Esophagus muscularis mucosa (tissue), 4 donors: ENCODE data around the gene ABO. TPM values are rescaled to one million over a fixed set of nuclear protein-coding genes. Genes with fewer than 3 reads are reported as not detected.
A peak's percentile ranks its signal among the peaks of the same experiment; 100 is the strongest.
"Not testable (repeated sequence)": the region's sequence is repeated elsewhere in the genome, so short reads cannot be mapped to it uniquely, and the experiment has no call there.

Experiments used
- DNase-seq: peaks from one replicate; pipeline ENCODE4 v3.0.0-alpha.2; 2017; ENCODE audit errors: extremely low spot score
- H3K27ac ChIP-seq, 4 donors: fragments of 200-600 bp; sonication (generic); replicated peaks in 1 of 4; 1 replicate in 3 of 4; 2 replicates in 1 of 4; pipeline ENCODE4 v1.5.1; 2016 to 2019; ENCODE audit warnings: mild to moderate bottlenecking in 1 of 4
- H3K27me3 ChIP-seq, 4 donors: fragments of 200-600 bp; sonication (generic); one replicate each; pipeline versions ENCODE4 v1.5.1 to v1.6.0; 2016 to 2019
- H3K36me3 ChIP-seq, 4 donors: fragments of 200-600 bp; sonication (generic); one replicate each; pipeline ENCODE4 v1.5.1; 2016 to 2019
- H3K4me1 ChIP-seq, 4 donors: fragments of 200-600 bp; sonication (generic); one replicate each; pipeline ENCODE4 v1.5.1; 2016 to 2019
- H3K4me3 ChIP-seq, 4 donors: fragments of 200-600 bp; sonication (generic); 1 replicate in 2 of 4; 2 replicates in 2 of 4; pipeline ENCODE4 v1.5.1; 2016 to 2019; ENCODE audit warnings: mild to moderate bottlenecking in 4 of 4, moderate library complexity in 1 of 4
- H3K9me3 ChIP-seq, 4 donors: fragments of 200-600 bp; sonication (generic); 1 replicate in 3 of 4; 2 replicates in 1 of 4; pipeline ENCODE4 v1.5.1; 2016 to 2019
- CTCF ChIP-seq, 3 experiments: fragments of 200-600 bp in 2 of 3; fragments of 450-650 bp in 1 of 3; sonication (generic) in 2 of 3; IDR thresholded peaks; one replicate each; pipeline ENCODE4 v1.5.1; 2017 to 2019; ENCODE audit warnings: antibody characterized with exemption in 3 of 3, mild to moderate bottlenecking in 2 of 3, moderate library complexity in 1 of 3
- EP300 ChIP-seq: sonication (generic); formaldehyde crosslinking; IDR thresholded peaks from one replicate; pipeline ENCODE4 v1.6.1; 2017; ENCODE audit warnings: antibody characterized with exemption
- POLR2A ChIP-seq: fragments of 450-650 bp; IDR thresholded peaks from one replicate; pipeline ENCODE4 v1.6.1; 2017; ENCODE audit warnings: antibody characterized with exemption, moderate library complexity, mild to moderate bottlenecking, low read depth
- POLR2AphosphoS5 ChIP-seq, 2 donors: sonication (generic); formaldehyde crosslinking; IDR thresholded peaks; one replicate each; pipeline ENCODE4 v1.6.1; 2017; ENCODE audit warnings: antibody characterized with exemption in 2 of 2
- WGBS: methylation state at CpG from one replicate; pipeline ENCODE4 v1.1.5; 2018; 5-methylcytosine and 5-hydroxymethylcytosine counted together
- intact Hi-C: fragments of 100-400 bp; cut with DNase I; formaldehyde crosslinking; loops from one replicate; pipeline ENCODE4 v1.15.1; 2023
- total RNA-seq, 4 donors: library from RNA; depleted of rRNA; stranded (reverse); fragments of >200 nt; gene quantifications; one replicate each; pipeline versions ENCODE4 v1.1.0 to v1.2.1, GENCODE V29; 2016

Gene ABO
- total RNA-seq, 4 donors from 2014 or later: 0.33 to 3.8 (median 1.2) TPM

GRCh38 chr9:133286523-133286922 lies 11.5 kb upstream of the ABO start:
- Histone ChIP-seq H3K9me3 (no peaks in the 10 kb centered on the region), H3K4me3 (no peak overlapping the region), H3K36me3 (no peaks in the 10 kb centered on the region), H3K27ac (no peak overlapping the region), H3K4me1 (no peaks in the 10 kb centered on the region), H3K27me3 (peaks cover 0 to 8% (median 0%) of the 10 kb centered on the region in 4 donors)
- intact Hi-C loops: no loop called here
- WGBS: 52% methylated on average over 2 of the region's 2 CpGs
- no peak for TF ChIP-seq POLR2A
- DNase-seq: no peak

GRCh38 chr9:133285252-133285775 lies 10.3 kb upstream of the ABO start:
- H3K4me1 ChIP-seq: no peaks in the 10 kb centered on the region
- H3K27ac ChIP-seq: no peak overlapping the region
- intact Hi-C loops: no loop called here
- no peak for TF ChIP-seq EP300
- TF ChIP-seq CTCF (IDR thresholded peaks at IDR 0.05): no peak
- no peak for TF ChIP-seq POLR2A
- H3K27me3 ChIP-seq: peaks cover 0 to 13% (median 0%) of the 10 kb centered on the region in 4 donors
- no peaks in the 10 kb centered on the region for H3K9me3 ChIP-seq
- no peaks in the 10 kb centered on the region for H3K36me3 ChIP-seq
- peak; percentile 70 for DNase-seq
- WGBS: 83% methylated on average over 6 of the region's 6 CpGs
- no peak overlapping the region for H3K4me3 ChIP-seq

GRCh38 chr9:133284362-133284761 lies 9.4 kb upstream of the ABO start:
- Histone ChIP-seq H3K9me3 (no peaks in the 10 kb centered on the region), H3K4me1 (no peaks in the 10 kb centered on the region), H3K4me3 (no peak overlapping the region), H3K36me3 (no peaks in the 10 kb centered on the region), H3K27me3 (peaks cover 0 to 20% (median 0%) of the 10 kb centered on the region in 4 donors), H3K27ac (no peak overlapping the region)
- TF ChIP-seq POLR2AphosphoS5 (IDR thresholded peaks at IDR 0.05): no peak
- no peak for TF ChIP-seq EP300
- no peak for TF ChIP-seq CTCF (IDR thresholded peaks at IDR 0.05)
- no peak for TF ChIP-seq POLR2A
- intact Hi-C loops: no loop called here
- DNase-seq: peak; percentile 86
- 92% methylated on average over 8 of the region's 8 CpGs for WGBS

GRCh38 chr9:133283255-133284032 lies 8.4 kb upstream of the ABO start:
- H3K27me3 ChIP-seq: peaks cover 0 to 27% (median under 1%) of the 10 kb centered on the region in 4 donors
- H3K27ac ChIP-seq, H3K4me1 ChIP-seq, H3K4me3 ChIP-seq, DNase-seq, H3K36me3 ChIP-seq, H3K9me3 ChIP-seq, intact Hi-C loops: not testable (repeated sequence)
- WGBS: 77% methylated on average over 16 of the region's 16 CpGs

- no peaks in the 10 kb centered on the region for H3K4me1 ChIP-seq
- TF ChIP-seq CTCF (IDR thresholded peaks at IDR 0.05): no peak
- TF ChIP-seq POLR2AphosphoS5 (IDR thresholded peaks at IDR 0.05): no peak
- DNase-seq: no peak
- H3K36me3 ChIP-seq: no peaks in the 10 kb centered on the region
- H3K9me3 ChIP-seq: no peaks in the 10 kb centered on the region
- intact Hi-C loops: no loop called here
- H3K4me3 ChIP-seq: no peak overlapping the region
- no peak overlapping the region for H3K27ac ChIP-seq
- WGBS: 64% methylated on average over 7 of the region's 7 CpGs
- peaks cover 0 to 35% (median 3%) of the 10 kb centered on the region in 4 donors for H3K27me3 ChIP-seq
Measured at GRCh38 chr9:133282464-133283238, 7.7 kb upstream of the ABO start.
